GM19023 (cell line): Measurements from ENCODE around the gene INO80D.
"Not testable (repeated sequence)": the region's sequence is repeated elsewhere in the genome, so short reads cannot be mapped to it uniquely, and the experiment has no call there.

Experiments
- ATAC-seq: cut with Tn5 transposase; IDR thresholded peaks from one replicate; pipeline ENCODE4 v1.9.1; 2021; ENCODE audit warnings: mild to moderate bottlenecking, moderate library complexity; ENCODE audit not compliant: unreplicated experiment

The INO80D gene

GRCh38 chr2:205982776-205983327 is 103.1 kb downstream of the INO80D start:
- no peak for ATAC-seq

- ATAC-seq = not testable (repeated sequence)
These were observed 107.2 kb downstream of the INO80D start for GRCh38 chr2:205978728-205979127.

- not testable (repeated sequence) for ATAC-seq
These were observed 108.3 kb downstream of the INO80D start for GRCh38 chr2:205977699-205978098.

GRCh38 chr2:205976934-205977659 is 108.9 kb downstream of the INO80D start:
- ATAC-seq = not testable (repeated sequence)

GRCh38 chr2:205976120-205976814 is 109.7 kb downstream of the INO80D start:
- ATAC-seq = no peak

GRCh38 chr2:205975082-205975949 is 110.7 kb downstream of the INO80D start:
- peak; percentile 81 for ATAC-seq

- no peak for ATAC-seq
These were observed 113.9 kb downstream of the INO80D start for GRCh38 chr2:205972113-205972512.

- ATAC-seq = no peak
These were observed 115.6 kb downstream of the INO80D start for GRCh38 chr2:205970348-205970747.

- no peak for ATAC-seq
These were observed 116.4 kb downstream of the INO80D start for GRCh38 chr2:205969584-205969983.

GRCh38 chr2:205967391-205968075 is 118.4 kb downstream of the INO80D start:
- no peak for ATAC-seq

- ATAC-seq = no peak
These were observed 120.3 kb downstream of the INO80D start for GRCh38 chr2:205965707-205966106.

GRCh38 chr2:205964111-205964761 is 121.7 kb downstream of the INO80D start:
- ATAC-seq = no peak

GRCh38 chr2:205959521-205959920 is 126.5 kb downstream of the INO80D start:
- no peak for ATAC-seq

- no peak for ATAC-seq
These were observed 128.4 kb downstream of the INO80D start for GRCh38 chr2:205957452-205958154.

- ATAC-seq = no peak
These were observed 131.3 kb downstream of the INO80D start for GRCh38 chr2:205954707-205955106.

- ATAC-seq = no peak
These were observed 133.7 kb downstream of the INO80D start for GRCh38 chr2:205952282-205952681.

- ATAC-seq = no peak
These were observed 137.1 kb downstream of the INO80D start for GRCh38 chr2:205948883-205949282.

- ATAC-seq = no peak
These were observed 137.5 kb downstream of the INO80D start for GRCh38 chr2:205948496-205948837.
